DND-41 (cell line): ENCODE data around the gene MACROD2.

Source experiments
- ATAC-seq: fragments of 200-7000 bp; cut with Tn5 transposase; 3 replicates; pipeline ENCODE4 v1.9.1; 2021; ENCODE audit warnings: low read depth; ENCODE audit not compliant: insufficient read depth
- DNase-seq: peaks from one replicate; pipeline ENCODE4 v3.0.0-alpha.2; 2020
- H2AFZ ChIP-seq: 2 replicates; pipeline ENCODE4 v1.6.0; 2012; ENCODE audit warnings: low read depth, low read length
- H3K27ac ChIP-seq: 2 replicates; pipeline ENCODE4 v1.5.1; 2012; ENCODE audit warnings: low read length, inconsistent platforms
- H3K27me3 ChIP-seq: fragments of 200-600 bp; sonication (generic); 2 replicates; pipeline ENCODE4 v1.6.0; 2012; ENCODE audit warnings: low read length, mild to moderate bottlenecking, inconsistent platforms; ENCODE audit not compliant: insufficient read depth, poor library complexity
- H3K36me3 ChIP-seq: 2 replicates; pipeline ENCODE4 v1.5.1; 2012; ENCODE audit warnings: low read length, inconsistent platforms; ENCODE audit not compliant: insufficient read depth
- H3K4me1 ChIP-seq: 2 replicates; pipeline ENCODE4 v1.5.1; 2012; ENCODE audit warnings: mild to moderate bottlenecking, low read length; ENCODE audit not compliant: insufficient read depth
- H3K4me2 ChIP-seq: 2 replicates; pipeline ENCODE4 v1.6.0; 2012; ENCODE audit warnings: mild to moderate bottlenecking, moderate library complexity, low read length, inconsistent platforms; ENCODE audit not compliant: insufficient read depth
- H3K4me3 ChIP-seq, 2 experiments: fragments of 200-600 bp in 1 of 2; shearing (Covaris generic) in 1 of 2; 2 replicates each; pipeline ENCODE4 v1.5.1; 2012 to 2016; ENCODE audit warnings: inconsistent platforms in 2 of 2, low read length in 2 of 2, mild to moderate bottlenecking in 2 of 2, low read depth in 1 of 2, moderate library complexity in 1 of 2
- H3K79me2 ChIP-seq: 2 replicates; pipeline ENCODE4 v1.6.0; 2012; ENCODE audit warnings: low read length, inconsistent platforms; ENCODE audit not compliant: insufficient read depth
- H3K9ac ChIP-seq: 2 replicates; pipeline ENCODE4 v1.6.0; 2012; ENCODE audit warnings: low read depth, mild to moderate bottlenecking, inconsistent platforms, low read length, moderate library complexity
- H3K9me3 ChIP-seq: 2 replicates; pipeline ENCODE4 v1.5.1; 2012; ENCODE audit warnings: low read length, moderate library complexity, mild to moderate bottlenecking, inconsistent platforms; ENCODE audit not compliant: insufficient read depth, severe bottlenecking
- H4K20me1 ChIP-seq: 2 replicates; pipeline ENCODE4 v1.6.0; 2012; ENCODE audit warnings: low read length; ENCODE audit not compliant: insufficient read depth
- EZH2 ChIP-seq: IDR thresholded peaks from 3 replicates; pipeline ENCODE4 v1.6.1; 2012; ENCODE audit warnings: borderline replicate concordance, low read depth, mild to moderate bottlenecking, moderate library complexity, low read length, inconsistent platforms; ENCODE audit not compliant: severe bottlenecking
- TF ChIP-seq, protein P1 (sequence below): IDR thresholded peaks from 2 replicates; pipeline ENCODE4 v1.5.1; 2012; ENCODE audit warnings: borderline replicate concordance, low read length, moderate library complexity, mild to moderate bottlenecking; ENCODE audit not compliant: poor library complexity, severe bottlenecking; ENCODE audit errors: extremely low read depth

MACROD2 gene

DNA sequence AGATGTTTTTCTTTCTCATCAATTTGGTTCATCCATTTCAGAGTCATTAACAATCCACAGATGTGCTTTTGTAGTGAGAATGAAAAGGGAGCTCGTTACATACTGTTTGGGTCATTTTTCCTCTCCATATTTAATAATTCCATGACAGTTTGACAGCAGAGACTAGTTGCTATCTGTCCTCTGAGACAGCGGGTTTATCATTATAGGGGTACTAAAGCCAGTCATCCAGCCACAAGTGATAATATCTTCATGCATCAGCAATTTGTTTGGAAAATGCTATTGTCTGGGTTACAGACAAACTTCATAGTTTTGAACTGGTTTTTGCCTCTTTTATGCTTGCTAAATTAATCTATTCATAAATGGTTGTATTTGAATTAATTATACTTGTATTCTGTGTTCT, 692.7 kb downstream of the MACROD2 start:
- H3K79me2 ChIP-seq: no peaks in the 10 kb centered on the region
- H3K4me2 ChIP-seq: no peak overlapping the region
- TF ChIP-seq EZH2: no peak
- H3K36me3 ChIP-seq: no peaks in the 10 kb centered on the region
- H4K20me1 ChIP-seq: no peaks in the 10 kb centered on the region
- DNase-seq (no peak), ATAC-seq (no peak)
- no peaks in the 10 kb centered on the region for H3K4me1 ChIP-seq
- no peak overlapping the region for H3K4me3 ChIP-seq
- H3K9me3 ChIP-seq: no peaks in the 10 kb centered on the region
- no peak overlapping the region for H3K27ac ChIP-seq
- H3K27me3 ChIP-seq: peaks cover 2% of the 10 kb centered on the region
- H2AFZ ChIP-seq: no peak overlapping the region
- no peak overlapping the region for H3K9ac ChIP-seq

DNA sequence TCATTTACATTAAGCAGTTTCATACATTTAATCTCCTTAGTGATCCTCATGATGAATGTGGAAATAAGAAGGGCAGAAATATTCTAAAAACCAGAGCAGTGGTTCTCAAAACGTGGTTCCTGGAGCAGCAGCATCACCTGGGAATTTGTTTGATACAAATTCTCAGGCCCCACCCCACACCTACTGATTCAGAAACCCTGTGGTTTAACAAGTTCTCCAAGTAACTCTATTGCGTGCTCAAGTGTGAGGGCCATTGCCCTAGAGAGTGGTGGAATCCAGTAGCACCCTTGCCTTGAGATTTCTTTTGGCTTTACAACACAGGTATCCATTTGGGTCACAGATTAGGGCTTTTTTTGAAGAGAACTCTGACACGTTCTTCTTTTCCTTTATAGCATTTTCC, 696.7 kb downstream of the MACROD2 start:
- Histone ChIP-seq H3K79me2 (no peaks in the 10 kb centered on the region), H3K36me3 (no peaks in the 10 kb centered on the region), H3K4me2 (no peak overlapping the region), H3K4me3 (no peak overlapping the region), H3K27me3 (no peaks in the 10 kb centered on the region), H2AFZ (no peak overlapping the region), H3K4me1 (no peaks in the 10 kb centered on the region), H4K20me1 (no peaks in the 10 kb centered on the region), H3K9me3 (no peaks in the 10 kb centered on the region), H3K9ac (no peak overlapping the region), H3K27ac (no peak overlapping the region)
- ATAC-seq (no peak), DNase-seq (no peak)
- TF ChIP-seq, protein P1, sequence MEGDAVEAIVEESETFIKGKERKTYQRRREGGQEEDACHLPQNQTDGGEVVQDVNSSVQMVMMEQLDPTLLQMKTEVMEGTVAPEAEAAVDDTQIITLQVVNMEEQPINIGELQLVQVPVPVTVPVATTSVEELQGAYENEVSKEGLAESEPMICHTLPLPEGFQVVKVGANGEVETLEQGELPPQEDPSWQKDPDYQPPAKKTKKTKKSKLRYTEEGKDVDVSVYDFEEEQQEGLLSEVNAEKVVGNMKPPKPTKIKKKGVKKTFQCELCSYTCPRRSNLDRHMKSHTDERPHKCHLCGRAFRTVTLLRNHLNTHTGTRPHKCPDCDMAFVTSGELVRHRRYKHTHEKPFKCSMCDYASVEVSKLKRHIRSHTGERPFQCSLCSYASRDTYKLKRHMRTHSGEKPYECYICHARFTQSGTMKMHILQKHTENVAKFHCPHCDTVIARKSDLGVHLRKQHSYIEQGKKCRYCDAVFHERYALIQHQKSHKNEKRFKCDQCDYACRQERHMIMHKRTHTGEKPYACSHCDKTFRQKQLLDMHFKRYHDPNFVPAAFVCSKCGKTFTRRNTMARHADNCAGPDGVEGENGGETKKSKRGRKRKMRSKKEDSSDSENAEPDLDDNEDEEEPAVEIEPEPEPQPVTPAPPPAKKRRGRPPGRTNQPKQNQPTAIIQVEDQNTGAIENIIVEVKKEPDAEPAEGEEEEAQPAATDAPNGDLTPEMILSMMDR: no peak

DNA sequence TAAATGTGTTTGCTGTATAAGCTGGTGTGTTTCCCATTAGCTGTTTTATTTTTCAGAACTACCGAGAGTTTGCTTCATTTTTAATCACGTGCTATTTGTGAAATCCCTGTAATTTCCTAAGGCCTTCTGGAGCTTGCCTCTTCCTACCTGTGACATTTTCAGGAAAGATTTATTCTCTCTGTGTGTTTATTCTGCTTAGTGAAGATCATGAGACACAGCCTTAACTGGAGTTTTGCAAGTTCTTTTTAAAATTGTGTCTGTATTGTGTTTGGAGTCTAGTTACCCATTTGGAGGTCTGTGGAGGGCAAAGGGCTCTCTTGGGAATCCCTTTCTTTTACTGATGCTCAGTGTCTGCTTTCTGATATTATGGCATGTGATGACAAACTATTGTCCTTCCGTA, 701.2 kb downstream of the MACROD2 start:
- peaks cover 3% of the 10 kb centered on the region for H3K27me3 ChIP-seq
- ATAC-seq (no peak), DNase-seq (no peak)
- H3K4me3 ChIP-seq: no peak overlapping the region
- H3K9ac ChIP-seq: no peak overlapping the region
- H3K4me2 ChIP-seq: no peak overlapping the region
- H4K20me1 ChIP-seq: no peaks in the 10 kb centered on the region
- H3K4me1 ChIP-seq: no peaks in the 10 kb centered on the region
- no peak for TF ChIP-seq EZH2
- TF ChIP-seq, protein P1: no peak
- no peak overlapping the region for H2AFZ ChIP-seq
- no peaks in the 10 kb centered on the region for H3K79me2 ChIP-seq
- H3K36me3 ChIP-seq: no peaks in the 10 kb centered on the region
- no peak overlapping the region for H3K27ac ChIP-seq
- no peaks in the 10 kb centered on the region for H3K9me3 ChIP-seq

DNA sequence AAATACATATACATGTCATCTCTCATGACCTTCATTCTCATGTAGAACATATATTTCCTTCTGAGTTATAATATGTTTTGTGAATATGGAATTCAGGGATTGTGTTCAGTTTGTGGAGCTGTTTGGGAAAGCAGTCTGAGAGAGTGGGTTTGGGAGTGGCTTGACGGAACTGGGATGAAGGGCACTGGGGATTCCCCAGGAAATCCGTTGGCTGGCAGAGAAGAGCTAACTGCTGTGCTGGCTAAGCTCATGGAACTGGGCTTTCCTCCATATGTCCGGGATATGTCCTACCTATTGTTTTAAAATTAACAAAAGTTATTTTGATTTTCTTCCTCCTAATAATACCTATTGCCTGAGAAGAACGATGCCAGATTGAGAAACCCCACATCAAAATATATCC, 701.6 kb downstream of the MACROD2 start:
- no peaks in the 10 kb centered on the region for H3K36me3 ChIP-seq
- no peaks in the 10 kb centered on the region for H3K9me3 ChIP-seq
- H3K4me3 ChIP-seq: no peak overlapping the region
- H3K9ac ChIP-seq: no peak overlapping the region
- H3K27ac ChIP-seq: no peak overlapping the region
- H3K4me2 ChIP-seq: no peak overlapping the region
- no peaks in the 10 kb centered on the region for H3K79me2 ChIP-seq
- H3K27me3 ChIP-seq: peaks cover 3% of the 10 kb centered on the region
- no peaks in the 10 kb centered on the region for H3K4me1 ChIP-seq
- TF ChIP-seq, protein P1: no peak
- no peak for TF ChIP-seq EZH2
- no peak for ATAC-seq
- H2AFZ ChIP-seq: no peak overlapping the region
- DNase-seq: no peak
- H4K20me1 ChIP-seq: no peaks in the 10 kb centered on the region
